Measurements from ENCODE around the gene HNRNPU. TPM values are rescaled to one million over a fixed set of nuclear protein-coding genes. Genes with fewer than 3 reads are reported as not detected.

Gene HNRNPU
- polyA plus RNA-seq, 2 donors, result 94.5 to 127 TPM

GRCh38 chr1:244878681-244879080, 14.3 kb upstream of the HNRNPU start:
- no peaks in the 10 kb centered on the region for H3K4me1 ChIP-seq (ENCODE audit: control insufficient read depth in 2 of 2, insufficient read depth in 2 of 2, low read length in 1 of 2)
- no peak overlapping the region for H3K4me3 ChIP-seq (ENCODE audit: low read depth in 1 of 2, low read length in 2 of 2)
- no peaks in the 10 kb centered on the region for H3K27me3 ChIP-seq (ENCODE audit: control insufficient read depth in 1 of 2, insufficient read depth in 2 of 2, low read length in 2 of 2)
- H3K27ac ChIP-seq (ENCODE audit: low read depth in 2 of 2, low read length in 1 of 2), result no peak overlapping the region
- no peaks in the 10 kb centered on the region for H3K36me3 ChIP-seq (ENCODE audit: control insufficient read depth in 2 of 2, insufficient read depth in 2 of 2, low read length in 1 of 2)
- WGBS, 2 donors, result 89 to 95% methylated on average over 5 of the region's 5 CpGs
- no peaks in the 10 kb centered on the region for H3K9me3 ChIP-seq (ENCODE audit: control insufficient read depth in 2 of 2, insufficient read depth in 1 of 2, low read depth in 1 of 2, low read length in 1 of 2)

- Histone ChIP-seq H3K4me1 (ENCODE audit: control insufficient read depth in 2 of 2, insufficient read depth in 2 of 2, low read length in 1 of 2) (no peaks in the 10 kb centered on the region), H3K27me3 (ENCODE audit: control insufficient read depth in 1 of 2, insufficient read depth in 2 of 2, low read length in 2 of 2) (no peaks in the 10 kb centered on the region), H3K9me3 (ENCODE audit: control insufficient read depth in 2 of 2, insufficient read depth in 1 of 2, low read depth in 1 of 2, low read length in 1 of 2) (no peaks in the 10 kb centered on the region), H3K4me3 (ENCODE audit: low read depth in 1 of 2, low read length in 2 of 2) (no peak overlapping the region), H3K27ac (ENCODE audit: low read depth in 2 of 2, low read length in 1 of 2) (no peak overlapping the region), H3K36me3 (ENCODE audit: control insufficient read depth in 2 of 2, insufficient read depth in 2 of 2, low read length in 1 of 2) (no peaks in the 10 kb centered on the region)
- WGBS, 2 donors, result 88 to 92% methylated on average over 8 of the region's 8 CpGs
Observed at GRCh38 chr1:244876228-244876910, 12.0 kb upstream of the HNRNPU start.

- Histone ChIP-seq H3K9me3 (ENCODE audit: control insufficient read depth in 2 of 2, insufficient read depth in 1 of 2, low read depth in 1 of 2, low read length in 1 of 2) (no peaks in the 10 kb centered on the region), H3K4me3 (ENCODE audit: low read depth in 1 of 2, low read length in 2 of 2) (no peak overlapping the region), H3K27ac (ENCODE audit: low read depth in 2 of 2, low read length in 1 of 2) (no peak overlapping the region), H3K27me3 (ENCODE audit: control insufficient read depth in 1 of 2, insufficient read depth in 2 of 2, low read length in 2 of 2) (no peaks in the 10 kb centered on the region), H3K4me1 (ENCODE audit: control insufficient read depth in 2 of 2, insufficient read depth in 2 of 2, low read length in 1 of 2) (no peaks in the 10 kb centered on the region), H3K36me3 (ENCODE audit: control insufficient read depth in 2 of 2, insufficient read depth in 2 of 2, low read length in 1 of 2) (no peaks in the 10 kb centered on the region)
- 75 to 77% methylated on average over 7 of the region's 7 CpGs for WGBS, 2 donors
Observed at GRCh38 chr1:244874974-244875579, 10.7 kb upstream of the HNRNPU start.

GRCh38 chr1:244869950-244870349, 5.6 kb upstream of the HNRNPU start:
- no peaks in the 10 kb centered on the region for H3K4me1 ChIP-seq (ENCODE audit: control insufficient read depth in 2 of 2, insufficient read depth in 2 of 2, low read length in 1 of 2)
- no peaks in the 10 kb centered on the region for H3K36me3 ChIP-seq (ENCODE audit: control insufficient read depth in 2 of 2, insufficient read depth in 2 of 2, low read length in 1 of 2)
- no peak overlapping the region for H3K4me3 ChIP-seq (ENCODE audit: low read depth in 1 of 2, low read length in 2 of 2)
- H3K27me3 ChIP-seq (ENCODE audit: control insufficient read depth in 1 of 2, insufficient read depth in 2 of 2, low read length in 2 of 2), result no peaks in the 10 kb centered on the region
- WGBS, 2 donors, result 94 to 95% methylated on average over 4 of the region's 4 CpGs
- H3K27ac ChIP-seq (ENCODE audit: low read depth in 2 of 2, low read length in 1 of 2), result no peak overlapping the region
- H3K9me3 ChIP-seq (ENCODE audit: control insufficient read depth in 2 of 2, insufficient read depth in 1 of 2, low read depth in 1 of 2, low read length in 1 of 2), result no peaks in the 10 kb centered on the region

- Histone ChIP-seq H3K27me3 (ENCODE audit: control insufficient read depth in 1 of 2, insufficient read depth in 2 of 2, low read length in 2 of 2) (no peaks in the 10 kb centered on the region), H3K36me3 (ENCODE audit: control insufficient read depth in 2 of 2, insufficient read depth in 2 of 2, low read length in 1 of 2) (no peaks in the 10 kb centered on the region), H3K4me3 (ENCODE audit: low read depth in 1 of 2, low read length in 2 of 2) (no peak overlapping the region), H3K4me1 (ENCODE audit: control insufficient read depth in 2 of 2, insufficient read depth in 2 of 2, low read length in 1 of 2) (no peaks in the 10 kb centered on the region), H3K9me3 (ENCODE audit: control insufficient read depth in 2 of 2, insufficient read depth in 1 of 2, low read depth in 1 of 2, low read length in 1 of 2) (no peaks in the 10 kb centered on the region), H3K27ac (ENCODE audit: low read depth in 2 of 2, low read length in 1 of 2) (no peak overlapping the region)
- WGBS, 2 donors, result 95 to 96% methylated on average over 12 of the region's 12 CpGs
Observed at GRCh38 chr1:244869364-244869827, 5.1 kb upstream of the HNRNPU start.

- H3K4me3 ChIP-seq (ENCODE audit: low read depth in 1 of 2, low read length in 2 of 2), result no peak overlapping the region
- 93 to 95% methylated on average over 23 of the region's 23 CpGs for WGBS, 2 donors
- no peaks in the 10 kb centered on the region for H3K27me3 ChIP-seq (ENCODE audit: control insufficient read depth in 1 of 2, insufficient read depth in 2 of 2, low read length in 2 of 2)
- H3K27ac ChIP-seq (ENCODE audit: low read depth in 2 of 2, low read length in 1 of 2), result no peak overlapping the region
- no peaks in the 10 kb centered on the region for H3K4me1 ChIP-seq (ENCODE audit: control insufficient read depth in 2 of 2, insufficient read depth in 2 of 2, low read length in 1 of 2)
- no peaks in the 10 kb centered on the region for H3K36me3 ChIP-seq (ENCODE audit: control insufficient read depth in 2 of 2, insufficient read depth in 2 of 2, low read length in 1 of 2)
- no peaks in the 10 kb centered on the region for H3K9me3 ChIP-seq (ENCODE audit: control insufficient read depth in 2 of 2, insufficient read depth in 1 of 2, low read depth in 1 of 2, low read length in 1 of 2)
Observed at GRCh38 chr1:244868484-244869363, 4.4 kb upstream of the HNRNPU start.

- Histone ChIP-seq H3K4me1 (ENCODE audit: control insufficient read depth in 2 of 2, insufficient read depth in 2 of 2, low read length in 1 of 2) (peaks cover 0 to 2% of the 10 kb centered on the region in 2 donors), H3K4me3 (ENCODE audit: low read depth in 1 of 2, low read length in 2 of 2) (no peak overlapping the region), H3K27ac (ENCODE audit: low read depth in 2 of 2, low read length in 1 of 2) (no peak overlapping the region), H3K9me3 (ENCODE audit: control insufficient read depth in 2 of 2, insufficient read depth in 1 of 2, low read depth in 1 of 2, low read length in 1 of 2) (no peaks in the 10 kb centered on the region), H3K36me3 (ENCODE audit: control insufficient read depth in 2 of 2, insufficient read depth in 2 of 2, low read length in 1 of 2) (peaks cover 0 to 2% of the 10 kb centered on the region in 2 donors), H3K27me3 (ENCODE audit: control insufficient read depth in 1 of 2, insufficient read depth in 2 of 2, low read length in 2 of 2) (no peaks in the 10 kb centered on the region)
- WGBS, 2 donors, result 89 to 95% methylated on average over 1 of the region's 1 CpG
Observed at GRCh38 chr1:244866355-244866754, 2.0 kb upstream of the HNRNPU start.

GRCh38 chr1:244865820-244866219, 1.5 kb upstream of the HNRNPU start:
- Histone ChIP-seq H3K4me1 (ENCODE audit: control insufficient read depth in 2 of 2, insufficient read depth in 2 of 2, low read length in 1 of 2) (peaks cover 0 to 2% of the 10 kb centered on the region in 2 donors), H3K27ac (ENCODE audit: low read depth in 2 of 2, low read length in 1 of 2) (no peak overlapping the region), H3K4me3 (ENCODE audit: low read depth in 1 of 2, low read length in 2 of 2) (no peak overlapping the region), H3K36me3 (ENCODE audit: control insufficient read depth in 2 of 2, insufficient read depth in 2 of 2, low read length in 1 of 2) (peaks cover 0 to 2% of the 10 kb centered on the region in 2 donors), H3K9me3 (ENCODE audit: control insufficient read depth in 2 of 2, insufficient read depth in 1 of 2, low read depth in 1 of 2, low read length in 1 of 2) (no peaks in the 10 kb centered on the region), H3K27me3 (ENCODE audit: control insufficient read depth in 1 of 2, insufficient read depth in 2 of 2, low read length in 2 of 2) (no peaks in the 10 kb centered on the region)
- WGBS, 2 donors, result 63 to 76% methylated on average over 3 of the region's 3 CpGs

- Histone ChIP-seq H3K9me3 (ENCODE audit: control insufficient read depth in 2 of 2, insufficient read depth in 1 of 2, low read depth in 1 of 2, low read length in 1 of 2) (no peaks in the 10 kb centered on the region), H3K4me1 (ENCODE audit: control insufficient read depth in 2 of 2, insufficient read depth in 2 of 2, low read length in 1 of 2) (peaks cover 1 to 2% of the 10 kb centered on the region in 2 donors), H3K27me3 (ENCODE audit: control insufficient read depth in 1 of 2, insufficient read depth in 2 of 2, low read length in 2 of 2) (no peaks in the 10 kb centered on the region), H3K27ac (ENCODE audit: low read depth in 2 of 2, low read length in 1 of 2) (peak overlapping the region; percentile 95 to 100), H3K36me3 (ENCODE audit: control insufficient read depth in 2 of 2, insufficient read depth in 2 of 2, low read length in 1 of 2) (peaks cover 2 to 4% of the 10 kb centered on the region in 2 donors), H3K4me3 (ENCODE audit: low read depth in 1 of 2, low read length in 2 of 2) (peak overlapping the region; percentile 49 to 93)
- WGBS, 2 donors, result 10 to 11% methylated on average over 9 of the region's 9 CpGs
Observed at GRCh38 chr1:244865028-244865371, 657 bp upstream of the HNRNPU start.

Data from esophagus (tissue), 2 donors.